Kasumi-1 (cell line): Measurements from ENCODE around the gene DHRS4L2.
"Not testable (repeated sequence)": the region's sequence is repeated elsewhere in the genome, so short reads cannot be mapped to it uniquely, and the experiment has no call there.

Experiments
- DNase-seq, 2 experiments: peaks; one replicate each; lab custom pipeline; 2025; lab: John Stamatoyannopoulos, UW

Gene DHRS4L2

DNA sequence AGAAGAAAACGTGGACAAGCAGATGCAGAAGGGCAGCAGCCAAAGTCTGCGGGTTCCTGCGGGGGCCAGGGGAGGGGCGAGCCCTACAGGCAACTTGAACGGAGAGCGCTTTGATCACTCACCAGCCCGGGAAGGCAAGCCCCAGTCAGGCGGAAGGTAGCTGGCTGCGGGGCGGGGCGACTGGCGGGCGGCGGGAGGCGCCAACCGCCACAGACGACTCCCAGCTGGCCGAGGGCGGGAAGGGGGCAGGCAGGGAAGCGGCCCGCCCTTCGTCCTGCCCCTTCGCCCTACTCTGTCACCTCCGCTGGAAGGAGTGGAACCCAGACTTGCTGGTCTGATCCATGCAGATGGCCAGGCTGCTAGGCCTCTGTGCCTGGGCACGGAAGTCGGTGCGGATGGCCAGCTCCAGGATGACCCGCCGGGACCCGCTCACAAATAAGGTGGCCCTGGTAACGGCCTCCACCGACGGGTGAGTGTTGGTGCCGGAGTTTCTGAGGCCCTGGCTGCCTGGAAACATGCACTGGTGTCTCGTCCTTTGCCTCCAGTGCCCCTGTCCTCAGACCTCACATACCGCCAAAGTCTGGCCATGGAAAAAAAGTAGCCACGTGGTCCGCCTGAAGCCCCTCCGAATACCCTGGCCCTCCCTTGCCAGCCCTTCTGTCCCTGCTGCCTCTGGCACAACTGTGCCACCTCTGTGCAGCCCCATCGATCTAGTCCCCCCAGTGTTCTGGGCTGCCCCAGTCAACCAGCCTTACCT is at the start of gene DHRS4L2:
TSS of gene DHRS4L2 (plus strand) at position 323 of the 757 bp plus-strand sequence. CDS start at position 342, 19 bp downstream.
- DNase-seq: peak; percentile 79 to 86

GRCh38 chr14:23939607-23940326 is 49.0 kb upstream of the DHRS4L2 start:
- no peak for DNase-seq

- no peak for DNase-seq
Measured at GRCh38 chr14:23941230-23941629, 47.5 kb upstream of the DHRS4L2 start.

GRCh38 chr14:23941669-23942068 is 47.1 kb upstream of the DHRS4L2 start:
- DNase-seq: no peak

DNA sequence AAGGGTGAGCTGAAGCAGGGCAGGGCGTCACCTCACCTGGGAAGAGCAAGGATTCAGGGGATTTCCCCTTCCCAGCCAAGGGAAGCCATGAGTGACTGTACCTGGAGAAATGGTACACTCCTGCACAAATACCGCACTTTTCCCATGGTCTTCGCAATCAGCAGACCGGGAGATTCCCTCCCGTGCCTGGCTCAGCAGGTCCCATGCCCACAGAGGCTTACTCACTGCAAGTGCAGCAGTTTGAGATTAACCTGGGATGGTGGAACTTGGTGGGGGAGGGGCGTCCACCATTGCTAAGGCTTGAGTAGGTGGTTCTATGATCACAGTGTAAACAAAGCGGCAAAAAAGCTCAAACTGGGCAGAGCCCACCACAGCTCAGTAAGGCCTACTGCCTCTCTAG is 46.1 kb upstream of the DHRS4L2 start:
- DNase-seq: no peak

GRCh38 chr14:23949069-23949468 is 39.7 kb upstream of the DHRS4L2 start:
- DNase-seq: not testable (repeated sequence)

DNA sequence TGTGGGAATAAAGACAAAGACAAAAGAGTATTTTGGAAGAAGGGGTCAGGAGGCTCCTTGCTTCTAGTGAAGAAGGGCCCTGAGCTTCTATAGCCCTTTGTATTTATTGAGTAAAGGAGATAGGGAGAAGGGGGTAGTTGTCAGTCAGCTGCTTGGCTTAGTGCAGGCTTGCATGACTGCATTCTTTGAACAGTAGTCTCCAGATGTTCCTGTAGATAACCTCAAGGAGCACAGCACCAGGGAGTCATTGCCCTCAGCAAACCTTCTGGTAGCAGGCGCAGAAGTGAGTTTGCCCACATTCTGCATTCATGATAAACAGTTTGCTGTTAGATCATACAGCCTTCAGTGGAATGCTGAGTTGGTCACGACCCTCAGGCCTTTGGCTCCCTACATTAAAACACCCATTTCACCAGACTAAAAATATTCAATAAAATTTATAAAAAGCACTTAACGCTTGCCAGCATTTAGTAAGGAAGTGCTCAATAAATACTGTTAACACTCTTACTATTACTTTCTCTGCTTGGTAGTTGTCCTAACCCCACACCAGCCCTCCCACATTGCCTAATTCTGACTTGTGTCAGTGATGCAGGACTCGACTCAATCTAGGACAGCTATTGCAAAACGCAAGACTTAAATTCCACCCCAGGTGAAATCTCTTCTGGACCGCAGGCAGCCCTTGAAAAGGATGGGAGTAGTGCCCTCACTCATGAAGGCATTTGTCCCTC is 38.2 kb upstream of the DHRS4L2 start:
- no peak for DNase-seq

DNA sequence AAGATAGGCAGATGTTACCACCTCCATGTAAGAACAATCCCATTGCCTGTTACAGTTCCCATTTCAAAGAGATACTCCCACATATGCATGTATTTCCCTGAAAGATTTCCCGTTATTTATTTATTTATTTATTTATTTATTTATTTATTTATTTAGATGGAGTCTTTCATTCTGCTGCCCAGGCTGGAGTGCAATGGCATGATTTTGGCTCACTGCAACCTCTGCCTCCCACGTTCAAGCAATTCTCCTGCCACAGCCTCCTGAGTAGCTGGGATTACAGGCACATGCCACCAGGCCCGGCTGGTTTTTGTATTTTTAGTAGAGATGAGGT is 37.6 kb upstream of the DHRS4L2 start:
- not testable (repeated sequence) for DNase-seq

- no peak for DNase-seq
Measured at GRCh38 chr14:23951590-23952201, 37.0 kb upstream of the DHRS4L2 start.

DNA sequence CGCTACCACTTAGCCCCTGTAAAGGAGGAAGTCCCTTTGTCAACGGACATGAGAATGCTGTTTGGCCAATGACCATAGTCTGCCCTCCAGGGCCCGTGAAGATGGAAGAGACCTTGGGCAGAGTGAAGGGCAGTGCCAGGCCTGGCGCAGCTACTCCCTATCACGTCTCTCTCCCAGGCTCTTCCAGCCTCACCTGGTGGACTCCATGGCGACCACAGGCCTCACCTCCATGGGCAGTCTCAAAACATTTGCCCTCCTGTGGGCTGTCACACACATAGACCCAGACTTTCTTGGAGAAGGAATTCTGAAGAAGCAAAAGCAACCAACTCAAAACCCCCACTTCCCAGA is 35.6 kb upstream of the DHRS4L2 start:
- DNase-seq: not testable (repeated sequence)

DNA sequence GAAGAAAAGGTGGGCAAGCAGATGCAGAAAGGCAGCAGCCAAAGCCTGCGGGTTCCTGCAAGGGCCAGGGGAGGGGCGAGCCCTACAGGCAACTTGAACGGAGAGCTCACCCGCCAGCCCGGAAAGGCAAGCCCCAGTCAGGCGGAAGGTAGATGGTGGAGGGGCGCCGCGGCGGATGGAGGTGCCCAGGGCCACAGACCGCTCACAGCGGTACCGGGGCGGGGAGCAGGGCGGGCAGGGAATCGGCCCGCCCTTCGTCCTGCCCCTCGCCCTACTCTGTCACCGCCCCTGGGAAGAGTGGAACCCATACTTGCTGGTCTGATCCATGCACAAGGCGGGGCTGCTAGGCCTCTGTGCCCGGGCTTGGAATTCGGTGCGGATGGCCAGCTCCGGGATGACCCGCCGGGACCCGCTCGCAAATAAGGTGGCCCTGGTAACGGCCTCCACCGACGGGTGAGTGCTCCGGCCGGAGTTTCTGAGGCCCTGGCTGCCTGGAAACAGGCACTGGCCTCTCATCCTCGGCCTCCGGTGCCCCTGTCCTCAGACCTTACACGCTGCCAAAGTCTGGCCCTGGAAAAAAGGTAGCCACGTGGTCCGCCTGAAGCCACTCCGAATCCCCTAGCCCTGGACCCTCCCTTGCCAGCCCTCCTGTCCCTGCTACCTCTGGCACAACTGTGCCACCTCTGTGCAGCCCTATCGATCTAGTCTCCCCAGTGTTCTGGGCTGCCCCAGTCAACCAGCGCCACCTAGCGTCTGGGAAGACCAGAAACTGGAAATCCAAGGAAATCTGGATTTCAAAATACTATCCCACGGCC is 35.1 kb upstream of the DHRS4L2 start, which contains the start of gene DHRS4:
TSS of gene DHRS4 (plus strand) at position 307 of the 815 bp plus-strand sequence. CDS start at position 326, 19 bp downstream.
- peak; percentile 80 to 88 for DNase-seq

- not testable (repeated sequence) for DNase-seq
Measured at GRCh38 chr14:23954279-23954614, 34.5 kb upstream of the DHRS4L2 start.

- not testable (repeated sequence) for DNase-seq
Measured at GRCh38 chr14:23954965-23955364, 33.8 kb upstream of the DHRS4L2 start.

GRCh38 chr14:23955811-23956210 is 32.9 kb upstream of the DHRS4L2 start:
- not testable (repeated sequence) for DNase-seq

DNA sequence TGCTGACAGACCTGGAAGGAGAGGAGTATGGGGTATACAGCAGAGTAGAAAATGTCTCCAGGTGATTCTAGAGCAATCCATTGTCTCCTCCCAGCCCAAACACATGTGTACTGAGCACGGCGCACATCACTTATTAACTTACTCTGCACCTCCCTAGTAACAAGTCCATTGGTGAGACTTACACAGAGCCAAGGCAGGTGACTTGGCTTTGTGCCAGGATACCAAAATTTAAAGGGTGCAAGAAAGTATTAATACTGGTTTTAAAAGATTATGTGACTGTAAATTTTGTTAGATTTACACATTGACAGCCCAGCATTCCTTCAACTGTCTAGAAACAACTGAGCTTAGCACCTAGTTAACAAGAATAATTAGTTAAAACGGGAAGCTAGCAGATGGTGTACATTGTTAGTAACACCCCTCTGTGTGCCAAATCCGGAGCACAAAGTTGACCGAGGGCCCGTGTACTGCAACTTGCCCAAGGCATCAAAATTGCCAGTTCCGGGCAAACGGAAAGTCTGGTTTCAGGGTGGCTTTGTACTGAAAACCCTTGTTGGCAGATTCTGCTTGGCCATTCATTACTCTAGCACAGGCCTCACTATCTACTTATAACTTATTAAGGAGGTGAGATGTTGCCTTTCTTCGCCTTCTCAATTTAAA is 30.7 kb upstream of the DHRS4L2 start:
- DNase-seq: not testable (repeated sequence)

DNA sequence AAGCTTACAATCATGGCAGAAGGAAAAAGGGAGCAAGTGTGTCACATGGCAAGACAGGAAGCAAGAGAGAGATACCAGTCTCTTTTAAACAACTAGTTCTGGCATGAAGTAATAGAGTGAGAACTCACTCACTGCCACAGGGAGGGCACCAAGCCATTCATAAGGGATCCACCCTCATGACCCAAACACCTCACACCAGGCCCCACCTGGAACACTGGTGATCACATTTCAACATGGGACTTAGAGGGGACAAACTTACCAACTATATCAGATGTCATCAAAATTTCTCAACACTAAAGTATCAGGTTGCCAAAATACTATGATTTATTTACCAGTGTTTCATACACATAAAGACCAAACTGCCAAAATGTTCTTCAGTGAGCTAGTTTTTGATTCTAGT is 27.8 kb upstream of the DHRS4L2 start:
- not testable (repeated sequence) for DNase-seq

DNA sequence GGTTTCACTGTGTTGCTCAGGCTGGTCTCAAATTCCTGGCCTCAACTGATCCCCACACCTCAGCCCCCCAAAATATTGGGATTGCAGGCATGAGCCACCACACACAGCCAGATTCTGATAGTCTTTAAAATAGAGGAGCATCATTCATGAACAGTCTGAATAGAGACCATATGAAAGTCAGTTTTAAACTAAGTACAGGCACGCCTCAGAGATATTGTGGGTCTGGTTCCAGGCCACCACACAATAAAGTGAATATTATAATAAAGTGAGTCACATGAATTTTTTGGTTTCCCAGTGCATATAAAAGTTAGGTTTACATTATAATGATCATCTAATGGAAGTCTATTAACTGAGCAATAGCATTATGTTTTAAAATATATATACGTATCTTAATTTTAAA is 27.0 kb upstream of the DHRS4L2 start:
- DNase-seq: not testable (repeated sequence)

GRCh38 chr14:23969130-23969480 is 19.6 kb upstream of the DHRS4L2 start:
- DNase-seq: not testable (repeated sequence)

DNA sequence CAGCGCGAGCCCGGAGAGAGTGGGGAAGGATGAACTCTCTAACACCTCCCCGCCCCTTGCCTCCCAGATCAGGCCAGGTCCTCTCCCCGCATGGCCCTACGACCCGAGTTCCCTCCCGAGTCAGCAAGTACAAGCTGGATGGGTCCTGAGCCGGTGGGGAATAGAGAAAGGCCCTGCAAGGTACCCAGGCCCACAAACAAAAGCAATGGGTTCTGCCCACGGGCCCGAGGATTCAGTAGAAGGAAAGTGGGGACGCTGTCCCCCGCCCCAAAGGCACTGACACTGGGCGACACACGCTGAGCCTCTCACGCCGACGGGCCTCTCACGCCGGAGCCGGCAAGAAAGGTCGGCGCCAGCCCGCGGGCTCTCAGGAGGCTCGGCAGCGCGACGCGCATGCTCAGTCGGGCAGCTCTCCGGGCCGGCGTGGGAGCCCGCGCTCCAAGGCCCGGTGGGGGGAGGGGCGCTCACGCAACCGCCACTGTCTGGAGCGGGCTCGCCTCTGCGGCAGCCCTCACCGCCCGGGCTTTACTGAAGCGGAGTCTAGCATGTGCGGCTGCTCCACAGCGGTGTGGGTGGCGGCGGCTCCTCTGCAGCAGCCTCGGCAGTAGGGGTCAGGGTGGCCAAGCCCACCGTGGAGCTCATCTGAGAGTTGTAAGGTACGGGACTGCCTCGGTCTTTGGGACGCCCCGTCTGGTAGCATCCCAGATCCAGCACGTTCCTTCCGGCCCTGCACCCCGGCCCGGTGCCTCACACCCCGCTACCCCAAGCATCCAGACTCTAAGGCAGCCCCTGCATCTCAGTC is 19.0 kb upstream of the DHRS4L2 start:
- not testable (repeated sequence) for DNase-seq

GRCh38 chr14:23970283-23970659 is 18.5 kb upstream of the DHRS4L2 start:
- DNase-seq: not testable (repeated sequence)
